ENCODE results near the gene IL2RA. TPM values are rescaled to one million over a fixed set of nuclear protein-coding genes. Genes with fewer than 3 reads are reported as not detected.

Gene IL2RA
- total and polyA plus RNA-seq, 2 experiments from 2014 or later: not detected

GRCh38 chr10:5999440-6000165, 62.6 kb downstream of the IL2RA start:
- H3K27ac Mint-ChIP-seq: no peak overlapping the region
- Histone ChIP-seq H3K4me2 (no peak overlapping the region), H3K27ac (ENCODE audit: low read depth) (no peak overlapping the region), H3K4me3 (no peak overlapping the region), H3K4me1 (ENCODE audit: insufficient read depth) (no peaks in the 10 kb centered on the region), H3K36me3 (ENCODE audit: insufficient read depth) (no peaks in the 10 kb centered on the region), H2AFZ (peak overlapping the region; percentile 76; the same call in 1 of the 2 replicates), H4K20me1 (replicated peaks; ENCODE audit: insufficient read depth) (no peaks in the 10 kb centered on the region), H3K79me2 (replicated peaks; ENCODE audit: insufficient read depth) (no peaks in the 10 kb centered on the region), H3K9me2 (ENCODE audit: insufficient read depth) (no peaks in the 10 kb centered on the region), H3K27me3 (ENCODE audit: insufficient read depth) (no peaks in the 10 kb centered on the region), H3F3A (replicated peaks; ENCODE audit: low read depth) (no peaks in the 10 kb centered on the region)
- TF ChIP-seq CREB1 (CRISPR knock-in tag; IDR thresholded peaks at IDR 0.05; ENCODE audit: low read depth) (no peak), ZNF331 (CRISPR knock-in tag; IDR thresholded peaks at IDR 0.05; ENCODE audit: low read depth) (no peak), POLR2AphosphoS5 (IDR thresholded peaks at IDR 0.05; ENCODE audit: low read depth) (no peak), ETS1 (IDR thresholded peaks at IDR 0.05) (no peak), ZNF114 (CRISPR knock-in tag; IDR thresholded peaks at IDR 0.05) (no peak), JUNB (IDR thresholded peaks at IDR 0.05; ENCODE audit: unreplicated experiment) (no peak)
- no peaks in the 10 kb centered on the region for H3K27me3 Mint-ChIP-seq (ENCODE audit: insufficient read depth, low read depth, poor library complexity)
- DNase-seq (ENCODE audit: low spot score) (no peak), ATAC-seq (no peak; the same call in 2 of the 3 replicates)
- H3K4me3 Mint-ChIP-seq: no peak overlapping the region
- H3K36me3 Mint-ChIP-seq (ENCODE audit: low read depth): no peaks in the 10 kb centered on the region
- H3K4me1 Mint-ChIP-seq: peaks cover 28% of the 10 kb centered on the region
- no peaks in the 10 kb centered on the region for H3K9me3 Mint-ChIP-seq

- no peaks in the 10 kb centered on the region for H3K36me3 ChIP-seq (ENCODE audit: insufficient read depth)
- H3K4me3 Mint-ChIP-seq: no peak overlapping the region
- no peaks in the 10 kb centered on the region for H3K79me2 ChIP-seq (replicated peaks; ENCODE audit: insufficient read depth)
- H3K4me1 Mint-ChIP-seq: peaks cover 28% of the 10 kb centered on the region
- no peaks in the 10 kb centered on the region for H3K27me3 ChIP-seq (ENCODE audit: insufficient read depth)
- no peak overlapping the region for H3K4me3 ChIP-seq
- H3K36me3 Mint-ChIP-seq (ENCODE audit: low read depth): peaks cover 5% of the 10 kb centered on the region; the same call in 2 of the 3 replicates
- H3K4me1 ChIP-seq (ENCODE audit: insufficient read depth): no peaks in the 10 kb centered on the region
- H3F3A ChIP-seq (replicated peaks; ENCODE audit: low read depth): no peaks in the 10 kb centered on the region
- no peak overlapping the region for H3K27ac ChIP-seq (ENCODE audit: low read depth)
- H3K27me3 Mint-ChIP-seq (ENCODE audit: insufficient read depth, low read depth, poor library complexity): no peaks in the 10 kb centered on the region
- H2AFZ ChIP-seq: no peak overlapping the region
- DNase-seq (ENCODE audit: low spot score) (peak; percentile 48), ATAC-seq (peak; percentile 93)
- H3K9me3 Mint-ChIP-seq: peaks cover 12% of the 10 kb centered on the region; the same call in 2 of the 3 replicates
- H4K20me1 ChIP-seq (replicated peaks; ENCODE audit: insufficient read depth): no peaks in the 10 kb centered on the region
- H3K9me2 ChIP-seq (ENCODE audit: insufficient read depth): no peaks in the 10 kb centered on the region
- H3K27ac Mint-ChIP-seq: 0 out of 2 replicates have a peak overlapping the region, but pooled peaks have one; percentile 13
- H3K4me2 ChIP-seq: no peak overlapping the region; the same call in 1 of the 2 replicates
- TF ChIP-seq REST (IDR thresholded peaks at IDR 0.05; ENCODE audit: unreplicated experiment) (no peak), STAT1 (IDR thresholded peaks at IDR 0.05; ENCODE audit: unreplicated experiment) (no peak), ETS1 (IDR thresholded peaks at IDR 0.05) (no peak), POLR2AphosphoS5 (IDR thresholded peaks at IDR 0.05; ENCODE audit: low read depth) (no peak), ZNF114 (CRISPR knock-in tag; IDR thresholded peaks at IDR 0.05) (no peak), CREB1 (CRISPR knock-in tag; IDR thresholded peaks at IDR 0.05; ENCODE audit: low read depth) (no peak), EZH2 (IDR thresholded peaks at IDR 0.05; ENCODE audit: low read depth, unreplicated experiment) (no peak), ZNF331 (CRISPR knock-in tag; IDR thresholded peaks at IDR 0.05; ENCODE audit: low read depth) (no peak), NANOG (IDR thresholded peaks at IDR 0.05; ENCODE audit: borderline replicate concordance) (no peak)
Measured at GRCh38 chr10:5996696-5997095, 65.5 kb downstream of the IL2RA start.

Measured in GM23338 (cell line).